Astrocyte (in vitro differentiated cells and primary cell): ENCODE measurements around the gene ANKRD45.

Experiments
- CTCF ChIP-seq: IDR thresholded peaks from 2 replicates; pipeline ENCODE4 v1.5.1; 2011; ENCODE audit warnings: low read depth, mild to moderate bottlenecking, inconsistent platforms, low read length, moderate library complexity; ENCODE audit not compliant: insufficient read depth
- EZH2 ChIP-seq: IDR thresholded peaks from 2 replicates; pipeline ENCODE4 v1.6.1; 2012; ENCODE audit warnings: mild to moderate bottlenecking, low read length, inconsistent platforms; ENCODE audit not compliant: insufficient read depth

GRCh38 chr1:173702736-173703135 is 33.1 kb upstream of the ANKRD45 start:
- no peak for TF ChIP-seq CTCF
- TF ChIP-seq EZH2, result no peak
